GM18870 (cell line): ENCODE data around the gene FFAR3.
"Not testable (repeated sequence)": the region's sequence is repeated elsewhere in the genome, so short reads cannot be mapped to it uniquely, and the experiment has no call there.

Experiments used
- ATAC-seq: cut with Tn5 transposase; IDR thresholded peaks from one replicate; pipeline ENCODE4 v1.9.1; 2021; ENCODE audit warnings: moderate library complexity; ENCODE audit not compliant: unreplicated experiment

The FFAR3 gene

GRCh38 chr19:35373492-35373891 is 15.2 kb downstream of the FFAR3 start:
- no peak for ATAC-seq

DNA sequence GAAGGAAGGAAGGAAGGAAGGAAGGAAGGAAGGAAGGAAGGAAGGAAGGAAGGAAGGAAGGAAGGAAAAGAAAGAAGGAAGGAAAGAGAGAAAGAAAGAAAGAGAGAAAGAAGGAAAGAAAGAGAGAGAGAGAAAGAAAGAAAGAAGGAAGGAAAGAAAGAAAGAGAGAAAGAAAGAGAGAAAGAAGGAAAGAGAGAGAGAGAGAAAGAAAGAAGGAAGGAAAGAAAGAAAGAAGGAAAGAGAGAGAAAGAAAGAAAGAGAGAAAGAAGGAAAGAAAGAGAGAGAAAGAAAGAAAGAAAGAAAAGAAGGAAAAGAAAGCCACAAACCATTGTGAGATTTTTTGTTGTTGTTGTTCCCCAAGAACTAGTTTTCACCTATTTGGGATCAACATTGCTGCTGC is 15.8 kb downstream of the FFAR3 start:
- not testable (repeated sequence) for ATAC-seq

GRCh38 chr19:35375505-35376307 is 17.4 kb downstream of the FFAR3 start:
- no peak for ATAC-seq

GRCh38 chr19:35377656-35378055 is 19.4 kb downstream of the FFAR3 start:
- no peak for ATAC-seq

DNA sequence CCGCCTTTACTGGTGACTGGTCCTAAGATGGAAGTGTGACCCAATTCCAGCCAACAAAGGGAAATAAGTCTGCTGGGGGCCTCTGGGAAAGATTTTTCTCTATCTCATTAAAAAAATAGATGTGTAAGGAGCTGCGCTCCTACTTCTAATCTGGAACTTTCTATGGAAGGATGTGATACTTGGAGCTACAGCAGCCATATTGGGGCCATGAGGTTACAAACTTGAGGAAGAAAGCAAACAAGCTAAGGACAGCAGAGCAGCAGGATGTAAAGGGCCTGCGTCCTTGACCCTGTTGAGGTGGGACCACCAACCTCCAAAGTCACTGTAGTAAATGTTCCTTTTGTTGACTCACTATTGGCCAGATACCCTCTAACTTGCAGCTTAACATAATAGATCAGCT is 20.1 kb downstream of the FFAR3 start:
- no peak for ATAC-seq

- not testable (repeated sequence) for ATAC-seq
Observed at GRCh38 chr19:35379545-35379944, 21.3 kb downstream of the FFAR3 start.

DNA sequence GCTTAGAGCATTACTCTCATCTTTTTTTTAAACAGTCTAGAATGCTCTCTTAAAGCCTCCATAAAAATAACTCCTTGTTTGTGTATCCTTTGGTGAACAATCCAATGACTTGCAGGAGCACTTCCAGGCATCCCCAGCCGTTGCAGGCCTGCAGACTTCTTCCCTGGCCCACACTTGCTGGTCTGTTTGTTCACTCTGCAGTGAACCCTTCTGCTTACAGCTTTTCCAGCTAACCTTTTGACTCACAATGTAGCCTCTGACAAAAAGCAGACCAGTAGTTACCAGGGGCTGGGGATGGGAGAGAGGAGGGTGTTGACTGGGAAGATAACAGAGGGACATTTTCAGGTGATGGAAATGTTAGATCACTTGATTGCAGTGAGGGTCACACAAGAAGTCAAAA is 21.7 kb downstream of the FFAR3 start:
- no peak for ATAC-seq

DNA sequence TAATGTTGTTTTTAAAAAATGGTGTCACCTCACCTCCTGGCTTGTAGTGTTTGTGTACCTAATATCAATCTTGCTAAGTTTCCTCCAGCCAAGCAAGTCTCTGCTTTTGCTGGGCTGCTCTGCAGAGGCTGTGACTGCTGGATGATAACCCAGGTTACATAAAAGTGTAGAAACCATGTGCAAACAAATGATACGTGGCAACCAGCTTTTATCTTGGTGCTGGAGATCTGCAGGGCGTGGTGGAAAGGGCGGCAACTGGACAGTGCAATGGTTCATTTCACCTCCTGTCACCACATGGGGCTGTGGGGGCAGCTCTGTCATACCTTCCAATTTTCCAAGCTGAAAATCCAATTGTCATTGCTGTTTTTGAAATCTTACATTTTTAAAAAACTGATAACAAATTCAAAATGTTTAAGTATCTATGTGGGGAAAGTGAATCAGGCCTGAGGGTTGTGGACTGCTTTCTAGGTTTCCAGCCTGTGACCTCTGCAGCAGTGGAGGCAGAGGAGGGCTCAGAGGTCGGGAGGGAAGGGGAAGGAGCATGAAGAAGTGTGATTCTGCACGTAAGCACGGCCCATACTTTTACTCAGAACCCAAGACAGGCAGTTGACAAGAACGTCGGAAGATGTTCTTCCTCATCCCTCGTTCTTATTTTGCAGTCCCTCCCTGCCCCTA is 22.3 kb downstream of the FFAR3 start:
- no peak for ATAC-seq

GRCh38 chr19:35381318-35381717 is 23.1 kb downstream of the FFAR3 start:
- ATAC-seq, result no peak

DNA sequence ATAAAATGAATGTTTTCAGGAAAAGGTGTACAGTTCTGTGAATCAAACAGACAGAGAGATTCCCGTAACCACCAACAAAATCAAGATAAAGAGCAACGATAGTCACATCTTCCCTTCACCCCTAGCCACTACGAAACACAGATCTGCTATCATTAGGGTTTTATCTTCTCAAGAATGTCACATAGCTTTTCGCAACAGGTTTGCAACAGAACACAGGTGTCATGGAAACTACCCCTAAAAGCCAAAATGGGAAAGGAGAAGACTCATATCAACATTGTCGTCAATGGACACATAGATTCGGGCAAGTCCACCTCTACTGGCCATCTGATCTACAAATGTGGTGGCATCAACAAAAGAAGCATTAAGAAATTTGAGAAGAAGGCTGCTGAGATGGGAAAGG is 23.7 kb downstream of the FFAR3 start:
- no peak for ATAC-seq

DNA sequence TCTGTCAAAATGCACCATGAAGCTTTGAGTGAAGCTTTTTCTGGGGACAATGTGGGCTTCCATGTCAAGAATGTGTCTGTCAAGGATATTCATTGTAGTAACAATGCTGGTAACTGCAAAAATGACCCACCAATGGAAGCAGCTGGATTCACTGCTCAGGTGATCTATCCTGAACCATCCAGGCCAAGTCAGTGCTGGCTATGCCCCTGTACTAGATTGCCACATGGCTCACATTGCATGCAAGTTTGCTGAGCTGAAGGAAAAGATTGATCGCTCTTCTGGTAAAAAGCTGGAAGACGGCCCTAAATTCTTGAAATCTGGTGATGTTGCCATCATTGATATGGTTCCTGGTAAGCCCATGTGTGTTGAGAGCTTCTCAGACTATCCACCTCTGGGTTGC is 25.3 kb downstream of the FFAR3 start:
- ATAC-seq, result no peak

- no peak for ATAC-seq
Observed at GRCh38 chr19:35388277-35389054, 30.2 kb downstream of the FFAR3 start.

DNA sequence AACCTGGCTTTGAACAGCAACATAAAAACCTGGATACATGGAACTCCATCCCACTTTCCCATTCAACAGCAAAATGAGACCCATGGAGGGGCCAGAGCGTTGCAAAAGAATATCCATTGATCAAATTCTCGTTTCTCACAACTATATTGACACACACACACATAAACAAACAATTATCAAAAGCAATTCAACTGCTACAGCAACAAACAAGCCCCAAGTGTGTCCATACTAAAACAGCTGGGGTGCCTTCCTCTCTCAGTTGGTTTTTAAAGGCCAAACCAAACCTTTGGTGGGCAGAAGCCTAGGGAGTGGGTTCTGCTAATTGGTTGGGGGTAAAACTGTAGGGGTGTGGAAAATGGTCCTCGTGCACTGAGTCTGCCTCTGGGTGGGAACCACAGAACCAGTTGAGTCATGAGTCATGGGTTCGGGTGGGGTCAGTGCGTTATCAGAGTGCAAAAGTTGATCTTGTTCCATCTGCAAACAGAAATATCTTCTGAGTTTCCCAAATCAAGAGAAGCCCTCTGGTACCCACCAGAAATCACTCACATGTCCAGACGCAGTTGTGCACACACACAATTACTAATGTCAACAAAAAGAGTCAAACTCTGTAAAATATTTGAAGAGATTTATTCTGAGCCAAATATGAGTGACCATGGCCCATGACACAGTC is 31.1 kb downstream of the FFAR3 start:
- no peak for ATAC-seq

DNA sequence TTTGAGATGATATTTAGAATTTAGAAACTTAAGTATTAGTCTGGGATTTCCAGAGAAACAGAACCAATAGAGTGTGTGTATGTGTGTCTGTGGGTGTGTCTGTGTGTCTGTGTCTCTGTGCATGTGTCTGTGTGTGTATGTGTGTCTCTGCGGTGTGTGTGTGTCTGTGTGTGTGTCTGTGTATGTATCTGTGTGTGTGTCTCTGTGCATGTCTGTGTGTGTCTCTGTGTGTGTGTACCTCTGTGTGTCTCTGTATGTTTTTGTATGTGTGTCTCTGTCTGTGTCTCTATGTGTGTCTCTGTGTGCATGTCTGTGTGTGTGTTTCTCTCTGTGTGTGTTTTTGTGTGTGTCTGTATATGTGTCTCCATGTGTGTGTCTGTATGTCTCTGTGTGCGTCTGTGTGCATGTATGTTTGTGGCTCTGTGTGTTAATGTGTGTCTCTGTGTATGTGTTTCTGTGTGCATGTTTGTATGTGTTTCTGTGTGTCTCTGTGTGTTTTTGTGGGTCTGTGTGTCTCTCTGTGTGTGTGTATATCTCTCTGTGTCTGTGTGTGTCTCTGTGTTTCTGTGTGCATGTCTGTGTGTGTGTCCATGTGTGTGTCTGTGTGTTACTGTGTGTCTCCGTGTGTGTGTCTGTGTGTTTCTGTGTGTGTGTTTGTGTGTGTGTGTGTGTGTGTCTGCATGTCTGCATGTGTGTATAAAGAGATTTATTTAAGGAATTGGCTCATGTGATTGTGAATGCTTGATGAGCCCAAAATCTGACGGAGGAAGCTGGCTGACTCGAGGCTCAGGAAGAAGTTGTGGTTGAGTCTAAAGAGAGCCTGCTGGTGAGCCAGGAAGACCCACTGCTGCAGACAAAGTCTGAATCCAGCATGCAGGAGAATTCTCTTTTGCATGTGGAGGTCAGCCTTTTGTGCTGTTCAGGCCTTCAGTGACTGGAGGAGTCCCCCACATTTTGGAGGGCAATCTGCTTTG is 34.8 kb downstream of the FFAR3 start:
- ATAC-seq, result no peak

GRCh38 chr19:35395382-35396199 is 37.3 kb downstream of the FFAR3 start:
- no peak for ATAC-seq

GRCh38 chr19:35396240-35396885 is 38.1 kb downstream of the FFAR3 start:
- ATAC-seq, result no peak

- no peak for ATAC-seq
Observed at GRCh38 chr19:35397064-35397463, 38.8 kb downstream of the FFAR3 start.

DNA sequence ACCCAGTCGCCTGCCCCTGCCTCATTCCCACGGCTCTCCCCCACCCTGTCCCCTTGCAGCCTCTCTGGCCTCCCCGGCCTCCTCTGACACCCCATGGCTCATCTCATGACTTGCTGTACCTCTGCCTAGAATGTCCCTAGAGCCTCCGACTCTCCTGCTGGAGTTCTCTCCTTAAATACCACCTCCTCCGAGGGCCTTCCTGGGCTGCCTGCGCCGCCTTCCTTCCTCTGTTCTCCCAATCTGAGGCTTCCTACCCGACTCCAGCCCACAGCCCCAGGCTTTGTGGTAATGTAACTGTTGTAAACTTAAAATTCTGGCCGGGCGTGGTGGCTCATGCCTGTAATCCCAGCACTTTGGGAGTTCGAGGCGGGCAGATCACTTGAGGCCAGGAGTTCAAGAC is 40.3 kb downstream of the FFAR3 start:
- ATAC-seq, result no peak

- no peak for ATAC-seq
Observed at GRCh38 chr19:35399231-35399630, 41.0 kb downstream of the FFAR3 start.
